GM12873 (cell line): Measurements from ENCODE around the gene GPR21.

Experiments
- CTCF ChIP-seq: IDR thresholded peaks from 2 replicates; pipeline ENCODE4 v1.5.1; 2012; ENCODE audit warnings: low read depth, mild to moderate bottlenecking, moderate library complexity, low read length, control low read depth; ENCODE audit not compliant: insufficient read depth; ENCODE audit errors: missing control alignments

Gene GPR21

GRCh38 chr9:123011878-123012528, 21.5 kb upstream of the GPR21 start:
- no peak for TF ChIP-seq CTCF

- TF ChIP-seq CTCF = no peak
These were observed 16.8 kb upstream of the GPR21 start for GRCh38 chr9:123016631-123017030.

DNA sequence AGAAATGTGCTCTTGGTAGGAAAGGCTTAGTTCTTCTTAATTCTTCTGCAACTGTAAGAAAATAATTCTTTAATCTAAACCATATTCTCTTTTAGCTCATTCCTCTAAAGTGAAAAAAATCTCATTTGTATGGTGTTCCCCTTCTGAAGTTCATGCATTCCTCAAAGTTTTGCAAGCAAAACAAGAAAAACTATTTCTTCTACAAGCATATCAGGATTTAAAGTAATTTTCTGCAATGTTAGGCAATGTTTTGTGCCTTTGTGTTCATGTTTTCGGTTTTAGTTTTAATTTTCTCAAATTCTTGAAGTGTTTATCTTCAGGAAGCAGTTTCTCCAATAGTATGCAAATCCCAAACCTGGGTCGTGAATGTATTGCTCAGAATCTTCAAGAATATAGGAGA, 12.7 kb upstream of the GPR21 start:
- no peak for TF ChIP-seq CTCF

DNA sequence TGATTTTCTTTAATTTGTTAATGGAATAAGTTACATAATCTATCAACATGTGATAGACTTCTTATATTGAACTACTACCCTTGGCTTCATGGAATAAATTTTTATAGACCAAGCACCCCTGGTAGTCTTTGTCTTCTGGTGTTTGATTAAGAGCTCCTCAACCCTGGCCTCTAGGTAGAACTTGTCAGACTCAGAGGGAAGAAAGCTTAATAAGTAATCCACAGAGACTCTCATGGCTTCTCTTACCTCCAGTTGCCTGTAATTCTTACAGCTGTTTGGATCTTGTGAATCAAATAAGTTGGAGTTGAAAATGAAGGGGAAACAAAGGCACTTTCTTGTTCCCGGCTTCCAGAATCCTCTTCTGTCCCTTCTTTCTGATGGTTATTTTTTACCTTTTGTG, 7.0 kb upstream of the GPR21 start:
- TF ChIP-seq CTCF = no peak

GRCh38 chr9:123027517-123027916, 6.0 kb upstream of the GPR21 start:
- TF ChIP-seq CTCF = no peak

GRCh38 chr9:123028136-123028535, 5.3 kb upstream of the GPR21 start:
- TF ChIP-seq CTCF = no peak

DNA sequence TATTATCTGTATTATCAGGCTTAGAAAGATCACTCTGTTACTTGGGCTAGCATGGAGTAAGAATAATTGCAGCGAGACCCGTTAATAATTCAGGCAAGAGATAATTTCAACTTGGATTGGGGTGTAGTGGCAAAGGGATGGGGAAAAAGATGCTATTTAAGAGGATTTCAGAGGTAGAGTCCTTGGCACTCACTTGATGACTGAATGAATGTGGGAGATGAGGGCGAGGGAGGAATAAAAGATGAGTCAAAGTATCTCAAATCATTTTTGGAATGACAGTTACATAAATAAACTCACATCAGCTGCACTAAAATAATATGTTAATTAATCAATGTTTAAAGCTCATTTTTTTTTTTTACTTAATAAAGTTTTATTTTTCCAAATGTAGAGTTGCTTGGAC, 4.5 kb upstream of the GPR21 start:
- no peak for TF ChIP-seq CTCF

DNA sequence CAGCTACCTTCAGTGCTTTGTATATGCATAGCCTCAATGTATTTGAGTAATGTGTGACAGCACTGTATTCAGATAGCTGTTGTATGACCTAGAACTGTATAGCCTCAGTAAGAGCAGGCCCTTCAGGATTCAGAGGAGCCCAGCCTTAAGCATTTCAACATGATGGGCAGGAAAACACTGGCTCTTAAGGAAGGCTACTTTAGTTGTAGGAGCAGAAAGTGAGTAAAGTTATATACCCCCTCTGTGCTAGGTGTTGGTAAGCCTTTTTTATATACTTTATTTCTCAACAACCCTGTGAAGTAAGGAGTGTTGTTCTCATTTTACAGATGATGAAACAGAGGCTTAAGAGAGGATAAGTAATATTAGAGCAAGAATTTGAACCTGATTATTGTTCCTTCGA, 1.5 kb upstream of the GPR21 start:
- TF ChIP-seq CTCF = no peak
